GM12873 (cell line): ENCODE data around the gene QSOX1.

Experiments
- TF ChIP-seq, protein P1 (sequence below): IDR thresholded peaks from 2 replicates; pipeline ENCODE4 v1.5.1; 2012; ENCODE audit warnings: low read depth, mild to moderate bottlenecking, moderate library complexity, low read length, control low read depth; ENCODE audit not compliant: insufficient read depth; ENCODE audit errors: missing control alignments

The QSOX1 gene

DNA sequence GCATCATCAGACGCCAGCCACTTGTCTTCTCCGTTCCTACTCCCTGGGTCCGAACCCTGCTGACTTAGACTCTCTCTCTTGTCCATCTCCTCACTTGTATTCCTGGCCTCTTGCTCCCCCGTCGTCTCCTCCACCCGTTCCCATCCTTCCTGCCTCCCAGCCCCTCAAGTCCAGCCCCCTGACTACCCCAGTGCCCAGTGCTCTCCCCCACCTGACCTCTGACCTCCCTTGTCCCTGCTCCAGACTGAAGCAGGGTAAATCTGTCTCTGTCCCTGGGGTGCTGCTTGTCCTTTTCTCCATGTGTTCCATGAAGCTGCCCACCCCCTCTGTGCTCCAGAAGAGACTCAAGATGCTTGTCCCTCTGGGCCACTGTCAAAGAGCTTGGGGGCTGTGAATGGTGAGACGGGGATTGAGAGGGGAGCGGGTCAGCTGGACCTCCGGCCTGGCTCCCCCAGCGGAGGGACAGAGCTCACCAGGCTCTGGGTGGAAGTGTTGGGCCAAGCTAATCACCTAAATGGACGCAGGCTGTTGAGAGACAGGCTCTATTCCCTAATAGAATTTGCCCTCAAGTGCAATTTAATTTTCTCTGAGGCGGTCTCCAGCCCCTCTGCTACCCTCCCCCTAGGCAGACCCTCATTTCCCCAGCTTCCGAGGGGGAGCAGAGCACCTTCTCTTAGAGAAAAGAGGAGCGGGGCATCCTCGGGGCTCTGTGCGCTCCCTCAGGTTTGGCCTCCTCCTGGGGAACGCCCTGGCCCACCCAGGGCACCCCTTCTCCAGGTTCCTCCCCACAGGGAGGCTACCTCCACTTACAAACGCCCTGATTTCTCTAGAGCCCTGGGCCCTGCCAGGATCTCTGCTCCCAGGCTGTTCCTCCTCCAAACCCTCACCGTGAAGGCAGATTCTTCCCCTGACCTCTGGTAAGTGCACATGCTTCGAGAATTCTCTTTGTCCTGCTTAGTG is 64.4 kb downstream of the QSOX1 start:
- TF ChIP-seq, protein P1, sequence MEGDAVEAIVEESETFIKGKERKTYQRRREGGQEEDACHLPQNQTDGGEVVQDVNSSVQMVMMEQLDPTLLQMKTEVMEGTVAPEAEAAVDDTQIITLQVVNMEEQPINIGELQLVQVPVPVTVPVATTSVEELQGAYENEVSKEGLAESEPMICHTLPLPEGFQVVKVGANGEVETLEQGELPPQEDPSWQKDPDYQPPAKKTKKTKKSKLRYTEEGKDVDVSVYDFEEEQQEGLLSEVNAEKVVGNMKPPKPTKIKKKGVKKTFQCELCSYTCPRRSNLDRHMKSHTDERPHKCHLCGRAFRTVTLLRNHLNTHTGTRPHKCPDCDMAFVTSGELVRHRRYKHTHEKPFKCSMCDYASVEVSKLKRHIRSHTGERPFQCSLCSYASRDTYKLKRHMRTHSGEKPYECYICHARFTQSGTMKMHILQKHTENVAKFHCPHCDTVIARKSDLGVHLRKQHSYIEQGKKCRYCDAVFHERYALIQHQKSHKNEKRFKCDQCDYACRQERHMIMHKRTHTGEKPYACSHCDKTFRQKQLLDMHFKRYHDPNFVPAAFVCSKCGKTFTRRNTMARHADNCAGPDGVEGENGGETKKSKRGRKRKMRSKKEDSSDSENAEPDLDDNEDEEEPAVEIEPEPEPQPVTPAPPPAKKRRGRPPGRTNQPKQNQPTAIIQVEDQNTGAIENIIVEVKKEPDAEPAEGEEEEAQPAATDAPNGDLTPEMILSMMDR: no peak

DNA sequence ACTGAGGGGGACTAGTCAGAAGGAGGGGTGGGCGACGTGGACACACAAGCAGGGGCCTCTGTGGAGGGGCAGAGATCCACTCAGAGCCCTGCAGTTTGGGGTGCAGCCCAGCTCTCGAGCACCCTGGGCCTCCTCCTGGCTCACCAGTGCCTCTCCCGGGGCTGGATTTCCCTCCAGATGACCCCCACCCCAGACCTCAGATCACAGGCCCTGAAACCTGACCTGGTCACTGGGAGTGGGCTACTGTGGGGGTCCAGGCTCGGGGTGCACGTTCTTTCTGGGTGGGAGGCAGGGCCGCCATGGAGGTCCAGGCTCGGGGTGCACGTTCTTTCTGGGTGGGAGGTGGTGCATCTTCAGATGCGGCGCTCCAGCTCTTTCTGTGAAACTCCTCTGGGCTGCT is 65.1 kb downstream of the QSOX1 start:
- TF ChIP-seq, protein P1: no peak

DNA sequence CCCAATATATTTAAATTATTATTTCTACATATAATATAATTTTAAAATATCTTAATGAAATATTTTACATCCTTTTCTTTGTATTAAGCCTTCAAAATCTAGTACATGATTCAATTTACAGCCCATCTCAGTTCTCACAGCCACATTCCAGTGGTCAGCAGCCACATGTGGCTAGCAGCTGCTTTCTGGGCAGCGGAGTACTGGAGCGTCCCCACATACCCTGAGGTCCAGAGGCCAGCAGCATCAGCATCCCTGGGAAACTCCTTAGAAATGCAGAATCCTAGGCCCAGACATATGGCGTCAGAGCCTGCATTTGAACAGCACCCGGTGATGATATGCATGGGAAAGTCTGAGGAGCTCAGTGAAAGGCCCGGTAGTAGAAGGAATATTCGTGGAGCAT is 66.8 kb downstream of the QSOX1 start:
- TF ChIP-seq, protein P1: no peak

DNA sequence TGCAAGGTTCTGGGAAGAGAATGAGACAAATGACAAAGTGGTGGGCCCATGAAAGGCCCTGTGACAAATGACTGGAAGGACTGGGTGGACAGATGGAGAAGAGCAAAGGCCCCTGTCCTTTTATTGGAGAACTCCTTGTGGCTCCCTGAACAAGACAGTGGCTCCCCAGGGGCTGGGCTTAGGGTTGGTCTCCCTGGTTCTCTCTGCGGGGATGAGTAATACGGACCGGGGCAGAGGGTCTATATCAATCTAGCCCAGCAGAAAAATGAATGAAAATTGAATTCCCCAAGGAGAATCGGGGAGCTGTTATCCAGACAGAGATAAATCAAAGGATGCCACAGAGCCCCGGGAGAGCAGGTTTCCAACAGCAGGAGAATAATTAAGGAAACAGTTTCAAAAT is 70.2 kb downstream of the QSOX1 start:
- TF ChIP-seq, protein P1: no peak

- TF ChIP-seq, protein P1: no peak
Observed at GRCh38 chr1:180225403-180225802, 70.7 kb downstream of the QSOX1 start.

- TF ChIP-seq, protein P1: no peak
Observed at GRCh38 chr1:180227861-180228647, 73.4 kb downstream of the QSOX1 start.

GRCh38 chr1:180228648-180229482 is 74.2 kb downstream of the QSOX1 start:
- TF ChIP-seq, protein P1: no peak
